ENCODE data around the gene LARP6. TPM values are rescaled to one million over a fixed set of nuclear protein-coding genes. Genes with fewer than 3 reads are reported as not detected.

LARP6 gene
- total and polyA plus RNA-seq, 8 donors = 9.8 to 127 (median 14.1) TPM

DNA sequence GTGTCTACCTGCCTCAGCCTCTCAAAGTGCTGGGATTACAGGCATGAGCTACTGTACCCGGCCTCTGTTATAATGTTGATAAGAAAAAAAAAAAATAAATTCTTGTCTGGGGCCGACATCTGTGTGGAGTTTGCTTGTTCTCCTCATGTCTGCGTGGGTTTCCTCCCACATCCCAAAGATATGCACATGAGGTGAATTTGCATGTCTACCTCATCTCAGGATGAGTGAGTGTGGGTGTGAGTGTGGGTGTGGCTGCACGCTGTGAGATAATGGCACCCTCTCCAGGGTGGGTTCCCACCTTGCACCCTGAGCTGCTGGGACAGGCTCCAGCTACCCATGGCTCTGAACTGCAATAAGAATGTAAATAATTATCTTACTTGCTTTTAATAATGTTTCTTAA is 64.7 kb downstream of the LARP6 start:
- 29 to 49% (median 43%) methylated on average over 4 of the region's 4 CpGs for WGBS, 5 donors
- no peak for DNase-seq
- intact Hi-C loops (cut with DNase I; ENCODE audit: low total_unique reads) = no loop called here
- Histone ChIP-seq H3K27ac (no peak overlapping the region), H3K9me3 (no peaks in the 10 kb centered on the region), H3K36me3 (no peaks in the 10 kb centered on the region), H3K27me3 (no peaks in the 10 kb centered on the region), H3K4me3 (no peak overlapping the region), H3K4me1 (no peaks in the 10 kb centered on the region)
- no peak for TF ChIP-seq EP300 (IDR thresholded peaks at IDR 0.05)
- TF ChIP-seq POLR2A (IDR thresholded peaks at IDR 0.05) = no peak
- no peak for TF ChIP-seq POLR2AphosphoS5 (IDR thresholded peaks at IDR 0.05)
- TF ChIP-seq CTCF (IDR thresholded peaks at IDR 0.05) = no peak

- no peak overlapping the region for H3K27ac ChIP-seq
- no peak overlapping the region for H3K4me3 ChIP-seq
- H3K9me3 ChIP-seq = no peaks in the 10 kb centered on the region
- no peaks in the 10 kb centered on the region for H3K4me1 ChIP-seq
- intact Hi-C loops (cut with DNase I; ENCODE audit: low total_unique reads) = no loop called here
- H3K27me3 ChIP-seq = no peaks in the 10 kb centered on the region
- H3K36me3 ChIP-seq = no peaks in the 10 kb centered on the region
- no peak for DNase-seq
- 84 to 91% (median 86%) methylated on average over 6 of the region's 6 CpGs for WGBS, 5 donors
- TF ChIP-seq POLR2AphosphoS5 (IDR thresholded peaks at IDR 0.05) (no peak), EP300 (IDR thresholded peaks at IDR 0.05) (no peak)
These were observed 65.6 kb downstream of the LARP6 start for GRCh38 chr15:70788114-70789049.

DNA sequence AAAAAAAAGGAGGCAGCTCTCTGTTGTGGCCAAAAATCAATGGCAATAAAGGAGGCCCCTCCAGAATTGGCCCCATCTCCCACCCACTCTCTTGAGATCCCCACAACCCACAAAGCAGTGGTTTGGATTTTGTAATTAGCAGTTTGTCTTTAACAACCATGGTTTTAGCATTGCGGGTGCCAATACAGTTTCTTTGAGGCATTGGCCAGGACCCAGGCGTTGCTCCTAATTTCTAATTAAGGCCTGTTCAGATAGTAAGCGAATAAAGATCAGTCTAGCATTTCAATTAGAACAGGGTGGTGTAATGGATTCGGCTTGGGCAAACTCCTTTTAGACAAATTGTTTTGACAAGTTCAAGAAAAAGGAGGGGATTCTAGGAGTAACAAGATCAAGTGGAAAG is 67.0 kb downstream of the LARP6 start:
- no peaks in the 10 kb centered on the region for H3K36me3 ChIP-seq
- TF ChIP-seq POLR2AphosphoS5 (IDR thresholded peaks at IDR 0.05) = no peak
- TF ChIP-seq CTCF (IDR thresholded peaks at IDR 0.05) = no peak
- TF ChIP-seq EP300 (IDR thresholded peaks at IDR 0.05) = no peak
- TF ChIP-seq POLR2A (IDR thresholded peaks at IDR 0.05) = no peak
- 89 to 99% (median 95%) methylated on average over 4 of the region's 4 CpGs for WGBS, 5 donors
- no peak overlapping the region for H3K27ac ChIP-seq
- H3K9me3 ChIP-seq = no peaks in the 10 kb centered on the region
- H3K27me3 ChIP-seq = no peaks in the 10 kb centered on the region
- DNase-seq = no peak
- no peaks in the 10 kb centered on the region for H3K4me1 ChIP-seq
- intact Hi-C loops (cut with DNase I; ENCODE audit: low total_unique reads) = no loop called here
- no peak overlapping the region for H3K4me3 ChIP-seq

- Histone ChIP-seq H3K4me1 (peaks cover 0 to 4% (median 2%) of the 10 kb centered on the region in 4 donors), H3K9me3 (no peaks in the 10 kb centered on the region), H3K27ac (no peak overlapping the region), H3K36me3 (no peaks in the 10 kb centered on the region), H3K27me3 (peaks cover 0 to 4% (median 0%) of the 10 kb centered on the region in 3 donors), H3K4me3 (no peak overlapping the region)
- DNase-seq = peak; percentile 36 to 45
- intact Hi-C loops (cut with DNase I; ENCODE audit: low total_unique reads) = no loop called here
- WGBS, 5 donors = 42 to 60% (median 43%) methylated on average over 6 of the region's 6 CpGs
- no peak for TF ChIP-seq CTCF (IDR thresholded peaks at IDR 0.05)
- no peak for TF ChIP-seq EP300 (IDR thresholded peaks at IDR 0.05)
- TF ChIP-seq POLR2AphosphoS5 (IDR thresholded peaks at IDR 0.05) = no peak
- no peak for TF ChIP-seq POLR2A (IDR thresholded peaks at IDR 0.05)
These were observed 70.3 kb downstream of the LARP6 start for GRCh38 chr15:70783610-70784022.

- Histone ChIP-seq H3K27ac (peak overlapping the region in 1 of 5 donors; percentile 27), H3K4me3 (no peak overlapping the region), H3K27me3 (peaks cover 0 to 4% (median 0%) of the 10 kb centered on the region in 3 donors), H3K36me3 (no peaks in the 10 kb centered on the region), H3K4me1 (peaks cover 0 to 10% (median 3%) of the 10 kb centered on the region in 4 donors), H3K9me3 (no peaks in the 10 kb centered on the region)
- intact Hi-C loops (cut with DNase I; ENCODE audit: low total_unique reads) = no loop called here
- DNase-seq = no peak
- 70 to 84% (median 79%) methylated on average over 3 of the region's 3 CpGs for WGBS, 5 donors
- TF ChIP-seq EP300 (IDR thresholded peaks at IDR 0.05) (no peak), POLR2AphosphoS5 (IDR thresholded peaks at IDR 0.05) (no peak), CTCF (IDR thresholded peaks at IDR 0.05) (no peak), POLR2A (IDR thresholded peaks at IDR 0.05) (no peak)
These were observed 70.9 kb downstream of the LARP6 start for GRCh38 chr15:70783041-70783440.

All from stomach (tissue), 9 donors.